Endothelial cell of umbilical vein (primary cell): ENCODE results near the gene CHCHD3.

ENCODE experiments used
- CTCF ChIP-seq, 2 donors: IDR thresholded peaks; 1 replicate in 1 of 2; 2 replicates in 1 of 2; pipeline ENCODE4 v1.5.1; 2011; ENCODE audit warnings: low read length in 2 of 2, mild to moderate bottlenecking in 2 of 2, moderate library complexity in 2 of 2, control low read depth in 1 of 2, inconsistent platforms in 1 of 2, low read depth in 1 of 2; ENCODE audit not compliant: insufficient read depth in 1 of 2; ENCODE audit errors: extremely low read depth in 1 of 2
- EZH2 ChIP-seq: IDR thresholded peaks from 2 replicates; pipeline ENCODE4 v1.6.1; 2012; ENCODE audit warnings: borderline replicate concordance, low read depth, mild to moderate bottlenecking, moderate library complexity, low read length, inconsistent platforms; ENCODE audit not compliant: severe bottlenecking
- FOS ChIP-seq: IDR thresholded peaks from 2 replicates; pipeline ENCODE4 v1.6.1; 2011; ENCODE audit warnings: mild to moderate bottlenecking, low read length, moderate library complexity, borderline replicate concordance; ENCODE audit not compliant: insufficient read depth
- GATA2 ChIP-seq: IDR thresholded peaks from 2 replicates; pipeline ENCODE4 v1.7.0; 2011; ENCODE audit warnings: low read depth, mild to moderate bottlenecking, moderate library complexity, mixed read lengths, low read length; ENCODE audit not compliant: insufficient read length, insufficient read depth
- JUN ChIP-seq: IDR thresholded peaks from 2 replicates; pipeline ENCODE4 v1.6.1; 2011; ENCODE audit warnings: borderline replicate concordance, low read depth; ENCODE audit not compliant: insufficient read length, insufficient read depth
- MAX ChIP-seq: IDR thresholded peaks from 2 replicates; pipeline ENCODE4 v1.6.1; 2011; ENCODE audit not compliant: insufficient read depth, insufficient read length
- MYC ChIP-seq: IDR thresholded peaks from one replicate; pipeline ENCODE4 v1.6.1; 2011; ENCODE audit warnings: mild to moderate bottlenecking, low read depth, low read length
- POLR2A ChIP-seq: IDR thresholded peaks from 2 replicates; pipeline ENCODE4 v1.6.1; 2012; ENCODE audit warnings: low read depth, mild to moderate bottlenecking, control low read depth, low read length
- POLR2AphosphoS5 ChIP-seq: IDR thresholded peaks from 2 replicates; pipeline ENCODE4 v1.6.1; 2012; ENCODE audit warnings: low read depth, mild to moderate bottlenecking, control low read depth, low read length, moderate library complexity; ENCODE audit not compliant: insufficient read depth

- TF ChIP-seq CTCF (IDR thresholded peaks at IDR 0.05; ENCODE audit: extremely low read depth in 1 of 2, insufficient read depth in 1 of 2, low read depth in 1 of 2, low read length in 2 of 2) (no peak), EZH2 (no peak), POLR2A (no peak), FOS (no peak), MAX (no peak), MYC (no peak), GATA2 (no peak), POLR2AphosphoS5 (no peak), JUN (no peak)
Measured at GRCh38 chr7:132800522-132800921, 281.4 kb downstream of the CHCHD3 start.
